Germinal center (tissue), 1 donor: Measurements from ENCODE around the gene GPR83.
"Not testable (repeated sequence)": the region's sequence is repeated elsewhere in the genome, so short reads cannot be mapped to it uniquely, and the experiment has no call there.

Experiments used
- DNase-seq: peaks from one replicate; pipeline ENCODE4 v3.0.0; 2012; ENCODE audit warnings: mixed read lengths, low spot score

Gene GPR83

GRCh38 chr11:94400839-94401772, at the start of gene GPR83:
Gene GPR83, minus strand, starts transcription at chr11:94401419. Its CDS starts 172 bp downstream, at chr11:94401247.
- no peak for DNase-seq

DNA sequence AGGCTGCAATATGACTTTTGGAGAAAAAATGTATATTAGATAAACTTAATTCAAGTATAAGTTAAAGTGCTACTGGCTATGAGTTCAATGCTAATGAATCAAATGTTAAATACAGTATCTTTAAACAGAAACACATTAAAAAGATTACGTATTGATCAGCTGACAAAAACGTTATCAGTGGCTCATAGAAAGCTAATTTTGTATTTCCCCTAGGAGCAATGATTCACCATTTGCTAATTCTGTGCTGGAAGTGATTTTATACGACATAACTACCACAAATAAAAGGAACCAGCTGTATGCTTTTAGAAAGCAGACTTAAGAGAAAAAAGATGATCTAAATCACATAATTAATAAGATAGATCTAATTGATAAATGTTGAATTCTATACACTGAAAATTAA, 48.8 kb upstream of the GPR83 start:
- no peak for DNase-seq

GRCh38 chr11:94449437-94449836, 48.2 kb upstream of the GPR83 start:
- no peak for DNase-seq

DNA sequence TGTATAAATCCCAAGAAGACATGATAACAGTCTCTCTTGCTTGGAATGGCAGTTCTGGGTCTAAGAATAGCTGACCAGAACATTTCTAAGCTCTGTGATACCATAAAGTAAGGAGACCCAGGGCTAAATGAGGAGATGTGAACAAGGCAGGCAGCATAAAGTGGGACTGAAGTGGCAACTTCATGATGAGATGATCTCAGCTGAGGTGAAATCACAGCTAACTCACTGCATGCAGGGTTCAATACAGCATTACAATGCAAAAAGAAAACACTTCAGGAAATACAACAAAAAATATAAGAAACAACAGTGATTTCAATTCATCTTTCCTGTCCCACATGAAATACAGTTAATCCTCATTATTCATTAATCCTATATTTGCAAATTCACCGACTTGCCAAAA, 47.8 kb upstream of the GPR83 start:
- DNase-seq = no peak

DNA sequence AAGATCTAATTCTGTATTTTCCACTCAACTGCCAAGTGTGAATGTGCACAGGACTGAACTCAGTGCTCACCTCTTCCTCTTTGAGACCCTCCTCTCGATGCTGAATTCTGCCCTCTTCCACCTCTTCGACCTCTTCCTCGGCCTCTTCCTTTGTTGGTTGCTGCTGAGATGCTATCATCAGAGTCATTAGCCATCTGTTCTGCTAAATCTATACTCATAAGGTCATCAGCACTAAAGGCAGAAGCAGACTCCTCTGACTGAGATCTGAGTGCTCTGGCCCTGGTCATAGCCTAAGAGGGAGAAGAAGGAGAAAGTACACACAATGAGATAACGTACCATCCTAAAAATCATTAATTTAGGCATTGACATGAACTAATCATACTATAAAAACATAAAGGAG, 45.9 kb upstream of the GPR83 start:
- DNase-seq = no peak

- no peak for DNase-seq
Observed at GRCh38 chr11:94445641-94446040, 44.4 kb upstream of the GPR83 start.

DNA sequence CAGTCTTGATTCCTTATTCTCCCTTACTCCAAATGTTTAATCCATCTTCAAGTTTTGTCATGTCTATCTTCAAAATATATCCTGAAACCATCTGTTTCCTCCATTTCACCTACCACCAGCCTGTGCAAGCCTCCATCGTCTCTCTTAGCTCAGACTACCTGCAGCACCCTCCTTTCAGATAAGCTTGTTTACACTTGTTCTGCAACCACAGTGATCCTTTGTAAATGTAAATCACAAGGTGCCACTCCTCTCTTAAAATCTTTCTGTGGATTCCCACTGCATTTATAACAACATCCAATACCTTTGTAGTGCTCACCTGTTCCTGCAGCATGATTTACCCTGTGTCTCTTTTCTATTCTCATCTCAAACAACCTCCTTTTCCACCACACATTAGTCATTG, 31.8 kb upstream of the GPR83 start:
- no peak for DNase-seq

GRCh38 chr11:94424662-94425061, 23.4 kb upstream of the GPR83 start:
- DNase-seq = no peak

DNA sequence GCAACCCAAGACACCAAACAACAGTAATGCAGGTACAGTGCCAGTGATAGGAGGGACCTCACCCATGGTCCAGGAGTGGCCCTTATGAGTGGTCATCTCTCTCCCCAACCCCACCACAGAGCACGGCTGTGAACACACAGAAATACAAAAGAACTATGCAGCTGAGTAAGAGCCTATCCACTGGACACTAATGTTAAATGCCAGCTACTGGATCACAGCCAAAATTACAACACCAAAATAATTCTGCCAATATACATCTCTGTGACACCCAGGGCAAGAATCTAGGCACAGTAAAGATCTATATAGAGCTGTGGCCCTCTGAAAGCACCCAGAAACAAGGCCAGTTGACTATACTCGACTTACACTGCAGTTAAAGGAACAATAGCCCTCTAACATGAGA, 22.8 kb upstream of the GPR83 start:
- DNase-seq = no peak

- no peak for DNase-seq
Observed at GRCh38 chr11:94423507-94423906, 22.3 kb upstream of the GPR83 start.

- no peak for DNase-seq
Observed at GRCh38 chr11:94418123-94418765, 17.0 kb upstream of the GPR83 start.

DNA sequence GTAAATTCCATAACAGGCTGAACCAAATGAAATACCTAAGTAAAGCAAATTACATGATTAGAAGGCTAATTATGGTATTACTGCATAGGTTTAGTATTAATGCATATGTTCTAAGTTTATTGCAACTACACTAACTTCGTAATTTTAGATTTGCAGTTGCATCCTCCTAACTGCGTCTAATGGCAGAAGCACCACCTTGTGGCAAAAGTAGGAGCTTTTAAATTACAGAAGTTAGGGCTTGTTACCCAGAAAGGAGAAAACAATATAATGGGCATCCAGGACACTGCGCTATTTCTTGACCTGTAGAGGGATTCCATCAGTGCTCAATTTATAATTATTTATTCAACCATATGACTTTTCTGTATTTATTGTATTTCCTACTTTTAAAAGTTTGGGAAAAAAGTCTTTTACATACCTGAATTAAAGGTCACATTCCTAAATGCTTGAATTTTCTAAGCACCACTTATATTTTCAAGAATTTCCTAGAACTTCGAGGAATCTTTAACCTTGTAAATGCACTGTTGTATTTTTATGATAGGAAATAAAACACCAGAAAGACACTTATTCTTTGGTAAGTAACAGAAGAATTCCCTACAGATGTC, 16.3 kb upstream of the GPR83 start:
- no peak for DNase-seq

- no peak for DNase-seq
Observed at GRCh38 chr11:94405062-94405833, 4.0 kb upstream of the GPR83 start.

DNA sequence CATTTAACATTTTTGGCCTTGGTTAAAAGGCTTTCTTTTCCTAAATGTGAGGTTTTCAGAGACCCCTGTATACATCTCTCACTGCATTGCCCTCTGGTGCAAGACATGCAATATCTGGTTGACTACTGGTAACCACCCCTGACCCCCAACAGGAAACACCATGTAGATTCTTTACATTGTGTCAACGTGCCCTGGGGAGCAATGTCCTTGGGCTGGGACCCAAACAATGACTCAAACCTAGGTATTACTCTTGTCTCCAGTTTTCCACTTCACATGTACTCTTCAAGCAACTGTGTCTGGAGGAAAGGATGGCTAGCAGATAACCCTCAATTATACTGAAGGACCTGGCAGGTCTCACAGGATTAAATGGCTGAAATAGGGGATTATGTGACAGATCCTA, 1.1 kb upstream of the GPR83 start:
- no peak for DNase-seq

GRCh38 chr11:94401773-94402265, 600 bp upstream of the GPR83 start:
- DNase-seq = no peak

- DNase-seq = no peak
Observed at GRCh38 chr11:94400457-94400838, 771 bp downstream of the GPR83 start.

- DNase-seq = no peak
Observed at GRCh38 chr11:94400050-94400449, 1.2 kb downstream of the GPR83 start.

- no peak for DNase-seq
Observed at GRCh38 chr11:94398101-94398500, 3.1 kb downstream of the GPR83 start.

GRCh38 chr11:94396282-94396681, 4.9 kb downstream of the GPR83 start:
- DNase-seq = no peak

DNA sequence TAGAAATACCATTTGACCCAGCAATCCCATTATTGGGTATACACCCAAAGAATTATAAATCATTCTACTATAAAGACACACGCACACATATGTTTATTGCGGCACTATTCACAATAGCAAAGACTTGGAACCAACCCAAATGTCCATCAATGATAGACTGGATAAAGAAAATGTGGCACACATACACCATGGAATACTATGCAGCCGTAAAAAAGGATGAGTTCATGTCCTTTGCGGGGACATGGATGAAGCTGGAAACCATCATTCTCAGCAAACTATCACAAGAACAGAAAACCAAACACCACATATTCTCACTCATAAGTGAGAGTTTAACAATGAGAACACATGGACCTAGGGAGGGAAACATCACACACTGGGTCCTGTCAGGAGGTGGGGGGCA, 9.3 kb downstream of the GPR83 start:
- DNase-seq = not testable (repeated sequence)

DNA sequence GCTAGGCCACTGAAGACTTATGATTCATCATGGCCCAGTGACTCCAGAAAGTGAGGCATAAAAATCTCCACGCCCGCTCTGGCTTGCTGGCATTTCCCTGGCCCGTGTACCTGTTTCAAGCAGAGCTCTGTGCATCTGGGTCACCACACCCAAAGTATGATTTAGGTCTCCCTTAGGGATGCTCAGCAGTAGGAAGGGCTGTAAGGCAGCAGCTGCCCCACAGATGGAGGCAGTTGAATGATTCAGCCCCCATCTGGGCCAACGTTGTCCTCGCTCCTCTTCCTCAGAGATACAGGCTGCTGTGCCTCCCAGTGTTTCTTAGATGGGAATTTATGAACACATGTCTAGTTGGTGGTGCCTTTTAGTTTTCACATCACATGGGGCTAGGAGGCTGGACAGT, 21.6 kb downstream of the GPR83 start:
- DNase-seq = no peak

- DNase-seq = no peak
Observed at GRCh38 chr11:94376841-94377240, 24.4 kb downstream of the GPR83 start.
